NCI-H128 (cell line): ENCODE data around the gene KRTAP10-3.
"Not testable (repeated sequence)": the region's sequence is repeated elsewhere in the genome, so short reads cannot be mapped to it uniquely, and the experiment has no call there.

ENCODE experiments used
- DNase-seq: peaks from one replicate; lab custom pipeline; 2025; ENCODE audit not compliant: unreplicated experiment; lab: John Stamatoyannopoulos, UW

KRTAP10-3 gene, protein sequence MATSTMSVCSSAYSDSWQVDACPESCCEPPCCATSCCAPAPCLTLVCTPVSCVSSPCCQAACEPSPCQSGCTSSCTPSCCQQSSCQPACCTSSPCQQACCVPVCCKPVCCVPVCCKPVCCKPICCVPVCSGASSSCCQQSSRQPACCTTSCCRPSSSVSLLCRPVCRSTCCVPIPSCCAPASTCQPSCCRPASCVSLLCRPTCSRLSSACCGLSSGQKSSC

DNA sequence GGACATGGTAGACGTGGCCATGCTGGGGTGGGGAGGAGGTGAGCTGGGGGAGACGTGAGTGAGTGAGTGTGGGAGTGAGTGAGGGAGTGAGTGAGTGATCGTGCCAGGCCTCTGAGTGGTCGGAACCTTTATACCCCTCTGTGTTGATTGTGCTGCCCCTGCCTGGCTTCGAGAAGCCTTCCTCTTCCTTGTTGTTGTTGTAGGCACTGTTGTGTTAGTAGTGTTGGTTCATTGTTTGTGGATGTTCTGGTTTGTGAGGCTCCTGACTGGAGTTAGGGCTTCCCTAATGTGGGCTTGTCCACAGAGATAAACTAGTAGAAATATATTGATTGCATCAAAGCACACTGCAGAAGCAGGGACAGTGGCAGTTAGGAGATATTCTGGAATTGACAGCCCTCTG lies at the start of gene KRTAP10-3:
Gene KRTAP10-3 (minus strand): TSS at position 101 of the 400 bp plus-strand sequence. CDS start 80 bp downstream, at position 21.
- DNase-seq = no peak

DNA sequence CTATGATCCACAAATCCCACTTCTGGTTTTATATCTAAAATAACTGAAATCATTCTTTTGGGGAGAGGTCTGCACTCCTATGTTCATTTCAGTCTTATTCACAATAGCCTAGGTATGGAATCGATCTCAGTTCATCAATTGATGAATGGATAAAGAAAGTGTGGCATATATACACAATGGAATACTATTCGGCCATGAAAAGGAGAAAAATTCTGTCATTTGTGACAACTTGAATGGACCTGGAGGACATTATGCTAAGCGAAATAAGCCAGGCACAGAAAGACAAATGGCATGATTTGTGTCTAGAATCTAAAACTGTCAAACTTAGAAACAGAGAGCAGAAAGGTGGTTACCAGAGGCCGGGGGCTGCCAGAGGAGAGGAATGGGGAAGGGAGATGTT lies 47.9 kb upstream of the KRTAP10-3 start:
- DNase-seq = no peak

DNA sequence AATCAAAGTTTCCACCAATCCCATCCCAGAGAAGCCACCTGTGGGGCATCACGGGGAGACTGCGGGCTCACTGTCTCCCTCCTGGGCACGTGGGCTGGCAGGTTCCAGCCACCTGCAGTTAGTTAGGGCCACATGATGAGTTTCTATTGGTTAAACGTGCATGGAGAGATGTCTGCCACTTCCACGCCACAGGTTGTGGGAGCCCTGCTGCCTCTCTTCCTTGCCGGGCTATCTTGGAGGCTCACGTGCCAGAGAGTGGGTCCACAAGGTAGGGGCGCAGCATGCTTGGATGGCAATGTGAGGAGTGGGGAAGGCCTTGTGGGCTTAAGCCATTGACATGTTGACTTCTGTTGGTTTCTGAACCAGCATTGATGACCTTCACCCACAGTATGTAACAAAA lies 45.3 kb upstream of the KRTAP10-3 start:
- no peak for DNase-seq

DNA sequence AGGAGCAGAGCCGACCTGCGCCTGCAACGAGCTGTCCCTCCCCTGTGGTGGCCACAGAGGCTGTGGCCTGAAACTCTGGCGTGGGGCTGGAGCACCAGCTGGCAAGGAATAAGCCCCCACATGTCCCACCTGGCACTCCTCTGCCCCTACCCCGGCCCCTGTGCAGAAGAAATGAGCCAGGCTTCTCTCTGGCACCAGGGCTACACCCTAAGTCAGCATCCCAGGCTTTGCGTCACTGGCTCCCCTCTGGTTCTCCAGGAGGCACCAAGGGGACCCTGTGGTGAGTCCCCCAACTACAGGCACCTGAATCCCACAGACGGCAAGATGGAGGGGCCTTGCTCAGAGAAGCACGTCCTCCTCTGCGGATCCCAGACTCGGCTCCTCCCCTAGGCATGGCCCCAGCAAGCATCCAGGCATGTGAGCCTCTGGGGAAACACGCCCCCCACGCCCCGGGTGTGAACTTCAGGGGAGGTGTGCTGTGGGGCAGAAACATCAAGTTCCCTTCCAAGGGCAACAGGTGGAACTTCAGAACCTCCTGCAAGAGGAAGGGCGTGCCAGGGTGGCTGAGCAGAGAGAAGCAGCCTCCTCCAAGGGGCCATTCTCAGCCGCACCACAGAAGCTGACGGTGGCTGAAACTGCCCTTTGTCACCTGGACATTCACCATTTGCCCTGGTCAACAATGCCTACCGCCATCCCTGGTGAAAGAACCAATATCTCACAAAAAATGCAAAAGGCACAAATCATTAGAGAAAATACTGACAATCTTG lies 44.7 kb upstream of the KRTAP10-3 start:
- no peak for DNase-seq

DNA sequence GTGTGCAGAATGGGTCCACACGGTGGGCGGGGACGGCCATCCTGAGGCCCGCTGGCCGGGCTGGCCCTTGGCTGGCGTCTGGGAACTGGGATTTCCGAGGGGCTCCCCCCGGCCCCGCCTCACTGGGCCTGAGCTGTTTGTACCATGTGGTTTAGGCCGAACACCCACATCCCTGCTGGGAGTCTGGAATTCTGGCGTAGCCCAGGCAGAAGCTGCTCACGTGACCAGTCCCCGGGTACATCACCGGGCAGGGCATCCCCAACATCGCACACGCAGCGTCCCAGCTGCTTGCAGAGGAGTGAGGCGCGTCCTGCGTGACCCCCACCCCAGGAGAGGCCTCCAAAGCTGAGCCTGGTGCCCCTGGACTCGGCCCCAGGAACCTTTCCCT lies 43.9 kb upstream of the KRTAP10-3 start:
- DNase-seq = no peak

DNA sequence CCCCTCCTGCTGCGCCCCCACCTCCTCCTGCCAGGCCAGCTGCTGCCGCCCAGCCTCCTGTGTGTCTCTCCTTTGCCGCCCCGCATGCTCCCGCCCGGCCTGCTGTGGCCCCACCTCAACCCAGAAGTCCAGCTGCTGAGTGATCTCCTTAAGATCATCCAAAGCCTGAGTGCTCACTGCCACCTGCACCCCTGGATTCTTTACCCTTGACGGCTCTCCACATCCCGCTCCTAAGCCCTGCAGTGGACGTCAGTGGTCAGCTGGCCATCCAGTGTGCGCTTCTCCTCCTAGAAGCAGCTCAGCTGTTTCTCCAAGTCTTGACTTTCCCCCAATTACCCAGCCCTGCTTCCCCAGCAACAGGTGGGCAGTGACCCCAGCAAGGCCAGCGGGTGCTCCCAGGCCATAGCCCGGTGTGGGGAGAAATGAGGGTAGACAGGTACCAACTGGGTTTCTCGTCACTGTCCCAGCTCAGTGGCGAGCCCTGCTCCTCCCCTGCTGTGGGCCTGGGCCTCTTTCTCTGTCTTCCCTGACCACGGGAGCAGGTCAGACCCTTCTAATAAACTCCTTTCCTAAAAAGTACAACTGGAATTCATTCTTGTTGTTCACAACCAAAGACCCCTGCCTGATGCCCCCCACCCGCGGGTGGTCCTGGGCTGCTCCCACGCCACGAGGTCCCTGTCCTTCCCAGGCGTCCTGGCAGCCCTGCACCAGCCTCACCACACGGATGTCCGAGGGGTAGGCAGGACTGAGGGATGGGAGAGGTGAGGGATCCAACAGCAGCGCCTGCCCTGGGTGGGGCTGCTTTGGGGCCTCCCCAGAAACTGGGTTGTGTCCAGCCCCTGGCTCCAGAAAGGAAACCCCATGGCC lies 43.2 kb upstream of the KRTAP10-3 start:
- DNase-seq = no peak

DNA sequence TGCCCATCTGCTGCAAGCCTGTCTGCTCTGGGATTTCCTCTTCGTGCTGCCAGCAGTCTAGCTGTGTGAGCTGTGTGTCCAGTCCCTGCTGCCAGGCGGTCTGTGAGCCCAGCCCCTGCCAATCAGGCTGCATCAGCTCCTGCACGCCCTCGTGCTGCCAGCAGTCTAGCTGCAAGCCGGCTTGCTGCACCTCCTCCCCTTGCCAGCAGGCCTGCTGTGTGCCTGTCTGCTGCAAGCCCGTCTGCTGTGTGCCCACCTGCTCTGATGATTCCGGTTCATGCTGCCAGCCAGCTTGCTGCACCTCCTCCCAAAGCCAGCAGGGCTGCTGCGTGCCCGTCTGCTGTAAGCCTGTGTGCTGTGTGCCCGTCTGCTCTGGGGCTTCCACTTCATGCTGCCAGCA lies 42.5 kb upstream of the KRTAP10-3 start:
- not testable (repeated sequence) for DNase-seq

DNA sequence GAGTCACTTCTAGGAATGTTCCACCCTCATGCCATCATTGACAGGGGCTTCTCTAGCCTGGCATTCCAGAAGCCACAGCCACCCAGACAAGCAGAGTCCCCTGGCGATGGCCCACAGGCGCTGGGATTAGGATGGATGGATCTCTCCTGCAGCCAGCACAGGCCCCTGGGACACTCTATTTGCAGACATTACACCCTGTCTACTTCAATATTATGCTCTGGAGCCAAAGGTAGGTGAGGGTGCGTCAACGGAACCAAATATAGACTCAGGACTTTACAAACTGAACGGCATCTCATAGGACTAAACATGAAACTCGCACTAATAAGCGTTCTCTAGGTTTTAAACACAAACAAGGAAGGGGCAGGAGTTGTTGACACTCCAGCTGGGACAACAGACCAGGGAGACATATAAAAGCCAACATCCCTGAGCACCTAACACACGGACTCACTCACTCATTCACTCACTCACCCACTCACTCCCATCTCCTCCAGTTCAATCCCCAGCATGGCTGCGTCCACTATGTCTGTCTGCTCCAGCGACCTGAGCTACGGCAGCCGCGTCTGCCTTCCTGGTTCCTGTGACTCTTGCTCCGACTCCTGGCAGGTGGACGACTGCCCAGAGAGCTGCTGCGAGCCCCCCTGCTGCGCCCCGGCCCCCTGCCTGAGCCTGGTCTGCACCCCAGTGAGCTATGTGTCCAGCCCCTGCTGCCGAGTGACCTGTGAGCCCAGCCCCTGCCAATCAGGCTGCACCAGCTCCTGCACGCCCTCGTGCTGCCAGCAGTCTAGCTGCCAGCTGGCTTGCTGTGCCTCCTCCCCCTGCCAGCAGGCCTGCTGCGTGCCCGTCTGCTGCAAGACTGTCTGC lies 41.8 kb upstream of the KRTAP10-3 start, which contains the start of gene KRTAP10-7:
Gene KRTAP10-7 (plus strand): TSS at position 480 of the 861 bp plus-strand sequence. CDS start 25 bp downstream, at position 505.
- DNase-seq = not testable (repeated sequence)

DNA sequence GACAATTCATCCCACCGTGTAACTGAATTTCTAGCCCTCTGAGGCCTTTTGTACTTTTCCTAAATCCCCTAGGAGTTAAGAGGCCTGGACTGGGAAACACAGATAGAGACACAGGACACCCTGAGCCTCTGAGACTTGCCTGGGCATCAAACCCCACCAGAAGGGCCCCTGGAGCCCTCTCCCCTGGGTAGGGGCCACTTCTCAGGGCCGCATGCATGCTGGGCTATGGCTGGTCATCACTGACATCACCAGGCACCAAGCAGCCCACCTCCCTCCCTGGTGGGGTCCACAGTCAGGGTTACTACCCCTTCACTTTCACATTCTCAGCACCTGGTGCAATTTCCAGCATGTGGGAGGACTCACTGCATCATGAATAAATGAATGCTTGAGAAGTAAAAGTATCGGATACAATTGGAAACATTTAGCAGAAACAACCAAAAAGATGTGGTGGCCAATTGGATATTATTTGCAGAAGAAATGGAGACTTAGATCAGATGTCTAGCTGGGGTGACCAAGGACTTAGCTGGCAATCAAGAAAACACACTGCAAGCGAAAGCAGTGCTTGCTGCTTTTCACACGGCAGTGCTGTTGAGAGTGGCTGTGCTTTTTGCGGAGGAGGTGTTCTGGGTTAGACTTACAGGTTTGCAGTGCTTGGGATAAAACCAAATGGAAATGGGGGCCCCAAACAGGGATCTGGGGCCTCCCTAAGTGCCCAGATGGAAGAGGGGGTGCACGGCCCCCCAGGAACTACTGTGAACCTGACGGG lies 40.9 kb upstream of the KRTAP10-3 start:
- no peak for DNase-seq

DNA sequence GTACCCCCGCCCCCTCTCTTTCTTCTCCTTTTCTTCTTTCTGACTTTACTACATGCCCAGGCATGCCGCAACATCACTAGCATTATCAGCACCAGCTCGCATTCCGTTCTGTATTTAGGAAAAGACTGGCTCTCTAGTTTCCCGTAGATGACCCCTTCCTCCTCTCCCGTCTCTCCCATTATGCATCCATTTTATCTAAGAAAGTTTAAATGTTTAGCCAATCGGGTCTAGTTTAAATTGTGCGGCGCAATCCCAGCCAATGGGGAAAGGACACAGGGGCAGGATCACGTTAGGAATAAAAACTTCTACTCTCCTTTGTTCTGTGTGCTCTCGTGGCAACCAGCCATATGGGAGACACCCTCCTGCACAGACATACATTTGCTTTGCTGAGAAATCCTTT lies 39.5 kb upstream of the KRTAP10-3 start:
- DNase-seq = no peak

DNA sequence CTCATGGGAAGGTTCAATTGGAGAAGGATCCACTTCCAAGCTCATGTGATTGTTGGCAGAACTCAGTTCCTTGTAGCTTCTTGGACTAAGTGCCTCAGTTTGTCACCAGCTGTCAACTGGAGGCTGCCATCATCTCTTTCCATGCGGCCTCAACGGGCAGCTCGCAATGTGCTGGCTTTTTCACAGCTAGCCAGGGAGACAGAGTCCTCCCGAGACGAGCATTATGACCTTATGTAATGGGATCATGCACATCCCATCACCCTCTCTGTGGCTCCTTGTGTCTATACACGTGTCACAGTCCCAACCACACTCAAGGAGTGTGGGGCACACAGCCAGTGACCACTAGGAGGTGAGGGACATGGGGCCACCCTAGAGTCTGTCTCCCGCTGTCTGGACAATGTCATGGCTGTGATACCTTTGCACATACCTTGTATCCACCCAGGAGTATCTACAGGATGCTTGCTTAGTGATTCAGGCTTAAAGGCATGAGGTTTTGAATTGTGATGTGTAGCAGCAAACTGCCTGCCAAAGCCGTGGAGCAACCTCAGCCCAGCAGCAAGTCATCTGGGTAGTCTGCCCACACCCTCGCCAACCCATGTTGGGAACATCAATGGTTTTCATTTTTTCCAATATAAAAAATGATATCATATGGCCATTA lies 37.6 kb upstream of the KRTAP10-3 start:
- no peak for DNase-seq

DNA sequence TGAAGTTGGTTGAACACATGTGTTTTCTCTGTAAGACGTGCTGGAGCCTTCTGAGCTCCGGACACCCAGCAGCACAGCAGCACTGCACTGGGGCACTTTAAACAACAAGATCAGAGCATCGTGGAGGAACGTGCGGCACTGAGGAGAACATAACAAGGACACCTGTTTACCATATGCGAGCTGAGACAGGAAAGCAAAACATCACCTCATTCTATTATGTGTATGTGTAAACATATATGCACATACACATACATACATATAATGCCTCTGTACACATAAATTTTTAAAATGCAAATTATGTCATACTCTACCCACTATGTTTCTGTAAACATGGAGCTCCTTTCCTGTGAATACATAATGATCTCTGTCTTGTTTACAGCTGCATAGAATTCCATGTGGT lies 36.9 kb upstream of the KRTAP10-3 start:
- DNase-seq = no peak

DNA sequence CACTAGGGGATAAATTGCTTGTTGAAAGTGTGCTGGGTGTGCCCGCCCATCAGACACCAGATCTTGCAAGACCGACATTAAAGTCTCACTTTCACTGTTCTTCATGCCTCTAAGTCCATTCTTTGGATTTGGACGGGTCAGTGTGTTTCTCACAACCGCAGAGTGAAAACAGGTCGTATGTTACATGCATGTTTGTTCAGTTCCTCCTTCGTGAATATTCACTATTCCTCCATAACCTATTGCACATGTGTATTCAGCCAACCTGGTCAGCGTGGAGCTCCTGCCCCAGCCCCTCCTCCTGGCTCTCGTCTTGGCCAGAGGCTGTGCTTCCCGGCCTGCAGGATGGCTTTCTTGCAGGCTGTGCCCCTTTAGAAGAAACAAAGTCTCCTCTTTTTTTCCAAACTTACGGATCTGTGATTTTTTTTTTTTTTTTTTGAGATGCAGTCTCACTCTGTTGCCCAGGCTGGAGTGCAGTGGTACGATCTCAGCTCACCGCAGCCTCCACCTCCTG lies 35.9 kb upstream of the KRTAP10-3 start:
- DNase-seq = no peak

DNA sequence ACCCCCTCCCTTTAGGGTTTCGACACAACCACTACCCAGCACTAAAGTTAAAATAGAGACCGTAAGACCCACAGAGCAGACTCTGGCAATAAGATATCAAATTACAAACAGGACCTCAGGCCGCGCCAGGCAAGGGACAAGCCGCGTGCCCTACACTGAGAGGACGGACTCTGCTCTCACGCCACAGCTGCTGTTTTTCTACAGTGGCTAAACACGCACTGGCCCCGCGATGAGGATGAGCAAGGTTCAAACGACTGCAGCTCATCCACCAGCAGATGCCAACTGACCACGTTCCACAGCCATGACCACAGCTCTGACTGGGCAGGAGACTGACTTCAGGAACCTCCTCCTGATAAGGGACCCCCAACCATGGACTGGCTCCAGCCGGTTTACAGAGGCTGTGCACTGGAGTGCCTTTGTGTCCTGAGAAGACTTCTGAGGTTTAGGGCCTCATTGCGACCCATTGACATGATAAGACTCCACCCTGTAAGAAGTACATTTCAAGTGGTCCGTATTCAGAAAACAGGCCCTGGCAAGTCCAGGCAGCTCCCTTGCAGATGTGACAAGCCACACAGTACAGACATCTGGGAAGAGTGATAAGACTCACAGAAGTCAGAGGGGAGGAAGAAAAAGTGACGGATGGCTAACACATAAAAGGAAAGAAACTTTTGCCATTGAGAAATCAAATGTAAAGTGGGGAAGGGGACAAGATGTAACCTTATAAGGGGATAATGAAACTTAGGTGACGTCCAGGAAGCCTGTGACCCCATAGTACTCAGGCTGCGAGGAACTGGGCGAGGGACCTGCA lies 35.2 kb upstream of the KRTAP10-3 start:
- no peak for DNase-seq

DNA sequence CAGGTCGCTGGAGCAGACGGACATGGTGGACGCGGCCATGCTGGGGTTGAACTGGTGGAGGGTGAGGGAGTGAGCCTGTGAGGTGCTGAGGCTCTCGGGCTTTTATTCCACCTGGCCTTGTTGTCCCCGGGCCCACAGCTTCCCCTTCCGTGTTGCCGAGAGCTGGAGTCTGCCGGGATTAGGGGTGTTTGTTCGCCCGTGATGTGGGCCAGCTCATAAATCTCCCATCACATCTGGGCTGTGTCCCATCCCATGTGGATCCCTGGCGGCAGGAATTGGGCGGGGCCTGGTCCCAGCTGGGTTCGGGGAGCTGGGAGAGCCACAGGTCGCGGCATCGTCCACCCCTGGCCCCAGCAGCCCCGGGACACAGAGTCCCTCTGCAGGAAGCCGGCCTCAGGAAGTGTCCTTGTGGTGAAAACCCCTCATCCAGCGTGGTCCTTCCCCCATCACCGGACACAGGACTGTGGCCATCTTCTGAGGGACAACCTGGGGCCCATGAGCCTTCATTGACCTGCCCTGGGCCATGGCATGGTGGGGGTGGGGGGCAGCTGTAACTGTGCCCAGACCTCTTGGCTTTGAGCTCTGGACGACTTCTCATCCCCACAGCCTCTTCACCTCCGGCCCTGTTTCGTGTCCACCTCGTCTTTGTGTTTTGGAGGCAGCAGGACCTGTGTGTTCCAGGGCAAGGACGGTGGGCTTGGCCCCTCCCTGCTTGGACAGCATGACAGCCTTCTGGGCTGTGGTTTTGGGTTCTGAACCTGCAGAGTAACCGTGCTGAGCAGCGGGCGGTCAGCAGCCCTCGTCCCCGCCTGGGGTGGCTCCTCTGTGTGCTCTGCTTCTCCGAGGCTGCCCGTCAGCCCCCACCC lies 34.1 kb upstream of the KRTAP10-3 start, which contains the start of gene KRTAP10-6:
Gene KRTAP10-6 (minus strand): TSS at position 60 of the 866 bp plus-strand sequence. CDS start 21 bp downstream, at position 39.
- no peak for DNase-seq

DNA sequence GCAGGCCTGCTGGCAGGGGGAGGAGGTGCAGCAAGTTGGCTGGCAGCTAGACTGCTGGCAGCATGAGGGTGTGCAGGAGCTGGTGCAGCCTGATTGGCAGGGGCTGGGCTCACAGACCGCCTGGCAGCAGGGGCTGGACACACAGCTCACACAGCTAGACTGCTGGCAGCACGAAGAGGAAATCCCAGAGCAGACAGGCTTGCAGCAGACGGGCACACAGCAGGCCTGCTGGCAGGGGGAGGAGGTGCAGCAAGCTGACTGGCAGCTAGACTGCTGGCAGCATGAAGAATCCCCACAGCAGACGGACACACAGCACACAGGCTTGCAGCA lies 33.2 kb upstream of the KRTAP10-3 start:
- not testable (repeated sequence) for DNase-seq
